Tibial nerve (tissue), 4 donors: ENCODE results near the gene PKP4. TPM values are rescaled to one million over a fixed set of nuclear protein-coding genes. Genes with fewer than 3 reads are reported as not detected.

Source experiments
- DNase-seq, 2 donors: peaks; one replicate each; pipeline ENCODE4 v3.0.0-alpha.2; 2019; ENCODE audit warnings: low spot score in 2 of 2
- H3K27ac ChIP-seq, 4 donors: fragments of 200-600 bp; sonication (generic) in 3 of 4; one replicate each; pipeline ENCODE4 v1.5.1; 2017 to 2019; ENCODE audit warnings: mild to moderate bottlenecking in 1 of 4
- H3K27me3 ChIP-seq, 2 donors: fragments of 200-600 bp; sonication (generic) in 1 of 2; one replicate each; pipeline versions ENCODE4 v1.5.1 to v1.6.0; 2017 to 2019
- H3K36me3 ChIP-seq, 3 donors: fragments of 200-600 bp; sonication (generic); one replicate each; pipeline ENCODE4 v1.5.1; 2018 to 2019
- H3K4me1 ChIP-seq, 4 donors: fragments of 200-600 bp; sonication (generic) in 3 of 4; one replicate each; pipeline ENCODE4 v1.5.1; 2017 to 2019
- H3K4me3 ChIP-seq, 4 donors: fragments of 200-600 bp; sonication (generic) in 3 of 4; one replicate each; pipeline ENCODE4 v1.5.1; 2017 to 2019; ENCODE audit warnings: mild to moderate bottlenecking in 1 of 4, moderate library complexity in 1 of 4
- H3K9me3 ChIP-seq, 4 donors: fragments of 200-600 bp; sonication (generic) in 3 of 4; one replicate each; pipeline ENCODE4 v1.5.1; 2017 to 2019
- CTCF ChIP-seq, 5 experiments: fragments of 200-600 bp in 3 of 5; fragments of 450-650 bp in 2 of 5; sonication (generic) in 3 of 5; IDR thresholded peaks; one replicate each; pipeline ENCODE4 v1.5.1; 2016 to 2019; ENCODE audit warnings: antibody characterized with exemption in 5 of 5, mild to moderate bottlenecking in 3 of 5, moderate library complexity in 2 of 5
- EP300 ChIP-seq, 2 donors: sonication (generic); formaldehyde crosslinking; IDR thresholded peaks; one replicate each; pipeline ENCODE4 v1.6.1; 2017; ENCODE audit warnings: antibody characterized with exemption in 2 of 2, mild to moderate bottlenecking in 1 of 2
- POLR2A ChIP-seq, 2 donors: fragments of 450-650 bp; IDR thresholded peaks; one replicate each; pipeline ENCODE4 v1.6.1; 2017; ENCODE audit warnings: antibody characterized with exemption in 2 of 2, mild to moderate bottlenecking in 2 of 2, moderate library complexity in 2 of 2
- WGBS, 2 donors: methylation state at CpG; one replicate each; pipeline ENCODE4 v1.1.5; 2018; 5-methylcytosine and 5-hydroxymethylcytosine counted together
- total RNA-seq, 4 donors: library from RNA; depleted of rRNA; stranded (reverse); fragments of >200 nt; gene quantifications; one replicate each; pipeline ENCODE4 v1.1.0, GENCODE V29; 2016

The PKP4 gene
- total RNA-seq, 4 donors from 2014 or later: 57.8 to 100 (median 92.0) TPM

DNA sequence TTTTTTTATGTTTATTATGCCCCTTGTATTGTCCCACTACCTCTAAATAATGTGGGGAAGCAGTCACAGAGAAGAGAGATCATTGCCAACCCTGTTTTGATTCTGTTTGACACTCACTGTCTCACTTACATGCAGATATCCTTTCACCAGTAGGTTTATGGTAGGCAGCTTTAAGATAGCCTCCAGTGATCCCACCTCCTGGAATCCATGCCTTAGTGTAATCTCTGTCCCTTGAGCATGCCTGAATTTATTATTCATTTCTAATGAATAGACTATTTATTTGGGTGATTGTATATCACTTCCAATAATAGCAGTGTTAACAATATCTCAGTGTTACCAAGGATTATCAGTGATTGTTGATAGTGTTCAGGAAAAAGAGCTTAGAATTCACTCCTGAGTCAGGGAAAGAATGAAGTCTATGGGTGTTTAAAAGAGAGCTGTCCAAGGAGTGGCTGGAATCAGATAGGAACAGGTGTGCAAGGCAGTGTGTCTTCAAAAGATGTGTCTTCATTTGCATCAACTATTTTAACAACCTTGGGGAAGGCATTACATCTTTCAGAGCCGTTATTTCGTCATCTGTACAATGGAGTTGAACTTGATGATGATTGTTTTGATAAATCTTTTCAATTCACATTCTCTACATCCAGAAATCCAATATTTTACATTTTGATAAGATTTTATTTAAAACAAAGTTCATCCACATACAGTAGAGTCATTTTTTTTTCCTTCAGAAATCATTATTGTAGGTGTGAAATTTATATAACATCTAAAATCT is 31.9 kb downstream of the PKP4 start:
- H3K27me3 ChIP-seq: no peaks in the 10 kb centered on the region
- no peak overlapping the region for H3K27ac ChIP-seq
- H3K36me3 ChIP-seq: no peaks in the 10 kb centered on the region
- H3K4me1 ChIP-seq: peaks cover 0 to 44% (median 14%) of the 10 kb centered on the region in 4 donors
- TF ChIP-seq CTCF (IDR thresholded peaks at IDR 0.05) (no peak), POLR2A (IDR thresholded peaks at IDR 0.05) (no peak), EP300 (IDR thresholded peaks at IDR 0.05) (no peak)
- H3K9me3 ChIP-seq: no peaks in the 10 kb centered on the region
- no peak for DNase-seq
- 48 to 58% methylated on average over 2 of the region's 2 CpGs for WGBS, 2 donors
- no peak overlapping the region for H3K4me3 ChIP-seq

- WGBS, 2 donors: 39 to 42% methylated on average over 6 of the region's 6 CpGs
- no peak overlapping the region for H3K4me3 ChIP-seq
- TF ChIP-seq POLR2A (IDR thresholded peaks at IDR 0.05) (no peak), CTCF (IDR thresholded peaks at IDR 0.05) (peak in 1 of 5 experiments; percentile 5), EP300 (IDR thresholded peaks at IDR 0.05) (no peak)
- H3K36me3 ChIP-seq: no peaks in the 10 kb centered on the region
- no peak overlapping the region for H3K27ac ChIP-seq
- H3K9me3 ChIP-seq: no peaks in the 10 kb centered on the region
- no peak for DNase-seq
- H3K27me3 ChIP-seq: no peaks in the 10 kb centered on the region
- H3K4me1 ChIP-seq: peaks cover 0 to 47% (median 14%) of the 10 kb centered on the region in 4 donors
Observed at GRCh38 chr2:158489366-158490112, 32.8 kb downstream of the PKP4 start.

DNA sequence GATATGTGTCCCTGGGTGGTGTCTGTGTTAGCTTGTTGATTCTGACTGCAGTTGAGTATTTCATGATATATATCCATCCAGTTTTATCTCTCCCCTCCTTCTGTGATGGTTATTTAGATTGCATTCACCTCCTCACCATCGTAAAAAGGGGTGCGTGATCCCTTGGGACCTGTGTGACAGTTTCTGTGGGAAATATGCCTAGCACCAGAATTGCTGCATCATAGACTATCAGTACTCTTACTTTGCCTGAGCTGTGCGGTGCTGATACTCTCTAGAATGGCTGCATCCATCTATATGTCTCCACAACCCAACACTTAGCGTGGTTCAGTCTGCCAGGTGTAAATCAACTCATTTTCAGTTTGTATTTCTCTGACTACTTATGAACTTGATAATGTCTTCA is 34.3 kb downstream of the PKP4 start:
- H3K27me3 ChIP-seq: no peaks in the 10 kb centered on the region
- H3K9me3 ChIP-seq: no peaks in the 10 kb centered on the region
- DNase-seq: no peak
- H3K27ac ChIP-seq: no peak overlapping the region
- no peak overlapping the region for H3K4me3 ChIP-seq
- TF ChIP-seq EP300 (IDR thresholded peaks at IDR 0.05): no peak
- no peak for TF ChIP-seq CTCF (IDR thresholded peaks at IDR 0.05)
- TF ChIP-seq POLR2A (IDR thresholded peaks at IDR 0.05): no peak
- WGBS, 2 donors: 96 to 97% methylated on average over 4 of the region's 4 CpGs
- H3K36me3 ChIP-seq: no peaks in the 10 kb centered on the region
- H3K4me1 ChIP-seq: peaks cover 0 to 47% (median 14%) of the 10 kb centered on the region in 4 donors

GRCh38 chr2:158493458-158493857 is 36.7 kb downstream of the PKP4 start:
- Histone ChIP-seq H3K4me3 (no peak overlapping the region), H3K9me3 (no peaks in the 10 kb centered on the region), H3K27ac (no peak overlapping the region), H3K27me3 (no peaks in the 10 kb centered on the region), H3K4me1 (peaks cover 0 to 24% (median 10%) of the 10 kb centered on the region in 4 donors), H3K36me3 (no peaks in the 10 kb centered on the region)
- no peak for DNase-seq
- no peak for TF ChIP-seq CTCF (IDR thresholded peaks at IDR 0.05)
- no peak for TF ChIP-seq EP300 (IDR thresholded peaks at IDR 0.05)
- TF ChIP-seq POLR2A (IDR thresholded peaks at IDR 0.05): no peak
- WGBS, 2 donors: 13 to 57% methylated on average over 2 of the region's 2 CpGs

DNA sequence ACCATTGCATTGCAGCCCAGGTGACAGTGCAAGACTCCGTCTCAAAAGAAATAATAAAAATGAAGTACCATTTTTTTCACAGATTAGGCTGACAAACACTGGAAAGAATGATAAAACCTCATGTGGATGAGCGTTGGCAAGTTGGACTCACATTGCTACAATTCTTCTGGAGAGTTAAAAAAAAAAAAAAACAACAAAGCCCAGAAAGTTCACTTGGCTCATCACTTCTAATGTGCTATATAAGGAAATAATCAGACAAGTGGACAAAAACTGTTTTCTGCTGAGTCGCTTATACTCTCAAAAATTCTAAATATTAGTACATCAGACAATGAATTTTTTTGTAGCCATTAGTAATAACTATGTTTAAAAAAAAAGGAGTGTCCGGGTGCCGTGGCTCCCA is 38.4 kb downstream of the PKP4 start:
- no peak for TF ChIP-seq EP300 (IDR thresholded peaks at IDR 0.05)
- no peak for TF ChIP-seq POLR2A (IDR thresholded peaks at IDR 0.05)
- TF ChIP-seq CTCF (IDR thresholded peaks at IDR 0.05): no peak
- WGBS, 2 donors: 64 to 67% methylated on average over 5 of the region's 5 CpGs
- Histone ChIP-seq H3K27ac (no peak overlapping the region), H3K4me1 (peaks cover 0 to 16% (median 4%) of the 10 kb centered on the region in 4 donors), H3K36me3 (no peaks in the 10 kb centered on the region), H3K27me3 (no peaks in the 10 kb centered on the region), H3K4me3 (no peak overlapping the region), H3K9me3 (no peaks in the 10 kb centered on the region)
- no peak for DNase-seq
